GM21515 (cell line): ENCODE data around the gene MT1M.

ENCODE experiments used
- ATAC-seq: cut with Tn5 transposase; IDR thresholded peaks from one replicate; pipeline ENCODE4 v1.9.1; 2021; ENCODE audit not compliant: unreplicated experiment

The MT1M gene

GRCh38 chr16:56625943-56626654 lies 6.4 kb upstream of the MT1M start:
- no peak for ATAC-seq

GRCh38 chr16:56626685-56627084 lies 5.8 kb upstream of the MT1M start:
- ATAC-seq: no peak

- no peak for ATAC-seq
These were observed 3.7 kb upstream of the MT1M start for GRCh38 chr16:56628486-56629350.

GRCh38 chr16:56629531-56629930 lies 2.9 kb upstream of the MT1M start:
- no peak for ATAC-seq

GRCh38 chr16:56630134-56630533 lies 2.3 kb upstream of the MT1M start:
- peak; percentile 71 for ATAC-seq

GRCh38 chr16:56631197-56631596 lies 1.3 kb upstream of the MT1M start:
- ATAC-seq: no peak

GRCh38 chr16:56631832-56632155 lies 665 bp upstream of the MT1M start:
- no peak for ATAC-seq

GRCh38 chr16:56632848-56633365 lies 448 bp downstream of the MT1M start:
- no peak for ATAC-seq

- no peak for ATAC-seq
These were observed 1.1 kb downstream of the MT1M start for GRCh38 chr16:56633535-56633934.

- no peak for ATAC-seq
These were observed 2.4 kb downstream of the MT1M start for GRCh38 chr16:56634715-56635440.

- ATAC-seq: no peak
These were observed 3.0 kb downstream of the MT1M start for GRCh38 chr16:56635441-56635967.

- ATAC-seq: no peak
These were observed 4.4 kb downstream of the MT1M start for GRCh38 chr16:56636616-56637413.

- no peak for ATAC-seq
These were observed 5.6 kb downstream of the MT1M start, which contains the start of gene MT1A for GRCh38 chr16:56637814-56638750. TSS of gene MT1A (plus strand) at chr16:56638666. CDS start at chr16:56638739, 73 bp downstream.

- ATAC-seq: no peak
These were observed 6.6 kb downstream of the MT1M start for GRCh38 chr16:56639045-56639444.

- no peak for ATAC-seq
These were observed 7.6 kb downstream of the MT1M start for GRCh38 chr16:56640076-56640475.

- ATAC-seq: no peak
These were observed 8.7 kb downstream of the MT1M start for GRCh38 chr16:56641166-56641565.

GRCh38 chr16:56643080-56643778 lies 10.8 kb downstream of the MT1M start:
- peak; percentile 59 for ATAC-seq

GRCh38 chr16:56643833-56644232 lies 11.4 kb downstream of the MT1M start:
- ATAC-seq: no peak

GRCh38 chr16:56645311-56645710 lies 12.9 kb downstream of the MT1M start:
- no peak for ATAC-seq
